Endothelial cell of umbilical vein (primary cell): ENCODE data around the gene CEP72. TPM values are rescaled to one million over a fixed set of nuclear protein-coding genes. Genes with fewer than 3 reads are reported as not detected.
"Not testable (repeated sequence)": the region's sequence is repeated elsewhere in the genome, so short reads cannot be mapped to it uniquely, and the experiment has no call there.

Source experiments
- BruUV-seq: library from RNA; stranded (reverse); fragments of 400-500 nt; replicated peaks from 2 replicates; lab custom pipeline; 2021; lab: Mats Ljungman, UMichigan
- CTCF ChIA-PET: fragments of 300-600, 350-600 bp; sonication (Branson Sonifier 250); formaldehyde crosslinking; loops from one replicate; lab custom pipeline; 2021; ENCODE audit warnings: antibody characterized with exemption, inconsistent platforms; lab: Charles Lee
- POLR2A ChIA-PET: fragments of 300-600, 350-600 bp; sonication (Branson Sonifier 250); formaldehyde crosslinking; loops from one replicate; lab custom pipeline; 2021; ENCODE audit warnings: antibody characterized with exemption, inconsistent platforms; lab: Charles Lee
- DNase-seq: peaks from one replicate; pipeline ENCODE4 v3.0.0-alpha.2; 2011; ENCODE audit warnings: low read depth, low spot score
- FAIRE-seq: peaks from 2 replicates; lab custom pipeline; 2011; peaks lifted over from hg19 to GRCh38; lab: Jason Lieb, UNC
- H2AFZ ChIP-seq: 2 replicates; pipeline ENCODE4 v1.6.0; 2012; ENCODE audit warnings: low read depth, low read length, control low read depth, inconsistent platforms
- H3K27ac ChIP-seq: 2 replicates; pipeline ENCODE4 v1.5.1; 2011; ENCODE audit warnings: low read depth, mild to moderate bottlenecking, control low read depth, low read length, moderate library complexity; ENCODE audit not compliant: insufficient read depth
- H3K27me3 ChIP-seq, 2 experiments: 2 replicates each; pipeline versions ENCODE4 v1.6.0 to v1.6.1; 2011; ENCODE audit warnings: low read length in 2 of 2, mixed read lengths in 1 of 2; ENCODE audit not compliant: control insufficient read depth in 2 of 2, insufficient read depth in 2 of 2
- H3K36me3 ChIP-seq, 2 experiments: 2 replicates in 1 of 2; 3 replicates in 1 of 2; pipeline ENCODE4 v1.5.1; 2011; ENCODE audit warnings: low read length in 2 of 2, mild to moderate bottlenecking in 1 of 2, moderate library complexity in 1 of 2; ENCODE audit not compliant: control insufficient read depth in 2 of 2, insufficient read depth in 2 of 2; ENCODE audit errors: extremely low read depth in 1 of 2
- H3K4me1 ChIP-seq: 3 replicates; pipeline ENCODE4 v1.5.1; 2011; ENCODE audit warnings: mild to moderate bottlenecking, low read length; ENCODE audit not compliant: control insufficient read depth, insufficient read depth; ENCODE audit errors: extremely low read depth
- H3K4me2 ChIP-seq: 2 replicates; pipeline ENCODE4 v1.6.1; 2011; ENCODE audit warnings: low read length, control low read depth, mixed read lengths; ENCODE audit not compliant: insufficient read depth
- H3K4me3 ChIP-seq, 3 experiments: fragments of 200-600 bp in 1 of 3; sonication (generic), shearing (Covaris generic) in 1 of 3; replicated peaks in 1 of 3; 2 replicates each; pipeline ENCODE4 v1.5.1; 2011 to 2016; ENCODE audit warnings: control low read depth in 3 of 3, low read length in 3 of 3, mild to moderate bottlenecking in 2 of 3, inconsistent platforms in 1 of 3, low read depth in 1 of 3, moderate library complexity in 1 of 3; ENCODE audit not compliant: insufficient read depth in 1 of 3
- H3K79me2 ChIP-seq: 2 replicates; pipeline ENCODE4 v1.6.0; 2012; ENCODE audit warnings: low read length, inconsistent platforms; ENCODE audit not compliant: control insufficient read depth, insufficient read depth
- H3K9ac ChIP-seq: replicated peaks from 2 replicates; pipeline ENCODE3; 2011; ENCODE audit warnings: low read length, control low read depth; ENCODE audit not compliant: insufficient read depth; ENCODE audit errors: extremely low read depth
- H3K9me1 ChIP-seq: replicated peaks from 3 replicates; pipeline ENCODE4 v1.6.0; 2011; ENCODE audit warnings: mild to moderate bottlenecking, low read length; ENCODE audit not compliant: control insufficient read depth, insufficient read depth; ENCODE audit errors: extremely low read depth
- H3K9me3 ChIP-seq: replicated peaks from 2 replicates; pipeline ENCODE4 v1.5.1; 2012; ENCODE audit warnings: low read length, inconsistent platforms; ENCODE audit not compliant: control insufficient read depth, insufficient read depth
- H4K20me1 ChIP-seq: replicated peaks from 2 replicates; pipeline ENCODE3; 2011; ENCODE audit warnings: mild to moderate bottlenecking, low read length; ENCODE audit not compliant: control insufficient read depth, insufficient read depth; ENCODE audit errors: extremely low read depth
- FOS ChIP-seq: IDR thresholded peaks from 2 replicates; pipeline ENCODE4 v1.6.1; 2011; ENCODE audit warnings: mild to moderate bottlenecking, low read length, moderate library complexity, borderline replicate concordance; ENCODE audit not compliant: insufficient read depth
- GATA2 ChIP-seq: IDR thresholded peaks from 2 replicates; pipeline ENCODE4 v1.7.0; 2011; ENCODE audit warnings: low read depth, mild to moderate bottlenecking, moderate library complexity, mixed read lengths, low read length; ENCODE audit not compliant: insufficient read length, insufficient read depth
- JUN ChIP-seq: IDR thresholded peaks from 2 replicates; pipeline ENCODE4 v1.6.1; 2011; ENCODE audit warnings: borderline replicate concordance, low read depth; ENCODE audit not compliant: insufficient read length, insufficient read depth
- MYC ChIP-seq: IDR thresholded peaks from one replicate; pipeline ENCODE4 v1.6.1; 2011; ENCODE audit warnings: mild to moderate bottlenecking, low read depth, low read length
- POLR2A ChIP-seq: IDR thresholded peaks from 2 replicates; pipeline ENCODE4 v1.6.1; 2012; ENCODE audit warnings: low read depth, mild to moderate bottlenecking, control low read depth, low read length
- POLR2AphosphoS5 ChIP-seq: IDR thresholded peaks from 2 replicates; pipeline ENCODE4 v1.6.1; 2012; ENCODE audit warnings: low read depth, mild to moderate bottlenecking, control low read depth, low read length, moderate library complexity; ENCODE audit not compliant: insufficient read depth
- dilution Hi-C: fragments of 300-500 bp; cut with MboI; formaldehyde crosslinking; loops from one replicate; pipeline ENCODE4 v1.15.0; 2019; ENCODE audit warnings: low sequenced_read_pairs; ENCODE audit not compliant: extremely low pct_ligation_motif_present
- intact Hi-C: fragments of 100-400 bp; cut with micrococcal nuclease; formaldehyde crosslinking; loops from one replicate; pipeline ENCODE4 v1.10.0; 2022
- polyA plus RNA-seq, 4 experiments: library from polyadenylated mRNA; depleted of rRNA in 3 of 4; stranded (reverse) in 3 of 4; unstranded in 1 of 4; fragments of >200 nt; gene quantifications; 2 replicates each; pipeline versions ENCODE4 v1.2.1 to v1.2.3, GENCODE V29; 2011 to 2012; ENCODE audit warnings: missing spikeins in 1 of 4
- total RNA-seq: library from RNA; stranded (reverse); gene quantifications from 2 replicates; pipeline ENCODE4 v1.2.3, GENCODE V29; 2021
- TF ChIP-seq, protein P1 (sequence below): IDR thresholded peaks from 2 replicates; pipeline ENCODE4 v1.6.1; 2011; ENCODE audit not compliant: insufficient read depth, insufficient read length
- TF ChIP-seq, protein P2 (sequence below), 2 donors: IDR thresholded peaks; 1 replicate in 1 of 2; 2 replicates in 1 of 2; pipeline ENCODE4 v1.5.1; 2011; ENCODE audit warnings: low read length in 2 of 2, mild to moderate bottlenecking in 2 of 2, moderate library complexity in 2 of 2, control low read depth in 1 of 2, inconsistent platforms in 1 of 2, low read depth in 1 of 2; ENCODE audit not compliant: insufficient read depth in 1 of 2; ENCODE audit errors: extremely low read depth in 1 of 2

Gene CEP72
- total and polyA plus RNA-seq, 2 donors (not counting 3 experiments of a cell fraction or from before 2014, with no cell fraction given): 2.9 to 9.5 TPM

GRCh38 chr5:628351-629205 lies 16.4 kb downstream of the CEP72 start:
- intact Hi-C loops, H3K9me1 ChIP-seq, CTCF ChIA-PET, H3K4me1 ChIP-seq, FAIRE-seq, BruUV-seq, H2AFZ ChIP-seq, H3K79me2 ChIP-seq, H3K4me2 ChIP-seq, H3K36me3 ChIP-seq, POLR2A ChIA-PET, dilution Hi-C loops, H3K9ac ChIP-seq, H4K20me1 ChIP-seq, H3K9me3 ChIP-seq, DNase-seq, H3K27ac ChIP-seq, H3K4me3 ChIP-seq, H3K27me3 ChIP-seq: not testable (repeated sequence)

GRCh38 chr5:633501-633955 lies 21.4 kb downstream of the CEP72 start:
- DNase-seq (no peak), FAIRE-seq (no peak)
- Histone ChIP-seq H3K4me2 (no peak overlapping the region), H2AFZ (no peak overlapping the region), H3K9me3 (no peaks in the 10 kb centered on the region), H4K20me1 (no peaks in the 10 kb centered on the region), H3K36me3 (peaks cover 0 to 9% of the 10 kb centered on the region in 2 experiments), H3K27me3 (no peaks in the 10 kb centered on the region), H3K9me1 (no peaks in the 10 kb centered on the region), H3K9ac (no peak overlapping the region), H3K4me1 (no peaks in the 10 kb centered on the region), H3K79me2 (no peaks in the 10 kb centered on the region), H3K27ac (no peak overlapping the region), H3K4me3 (no peak overlapping the region)
- ChIA-PET CTCF (no interaction called here), POLR2A (no interaction called here)
- BruUV-seq: no TSS peak
- TF ChIP-seq GATA2 (no peak), POLR2A (no peak), POLR2AphosphoS5 (no peak), MYC (no peak), FOS (no peak), JUN (no peak)
- TF ChIP-seq, protein P1, sequence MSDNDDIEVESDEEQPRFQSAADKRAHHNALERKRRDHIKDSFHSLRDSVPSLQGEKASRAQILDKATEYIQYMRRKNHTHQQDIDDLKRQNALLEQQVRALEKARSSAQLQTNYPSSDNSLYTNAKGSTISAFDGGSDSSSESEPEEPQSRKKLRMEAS: no peak
- TF ChIP-seq, protein P2, sequence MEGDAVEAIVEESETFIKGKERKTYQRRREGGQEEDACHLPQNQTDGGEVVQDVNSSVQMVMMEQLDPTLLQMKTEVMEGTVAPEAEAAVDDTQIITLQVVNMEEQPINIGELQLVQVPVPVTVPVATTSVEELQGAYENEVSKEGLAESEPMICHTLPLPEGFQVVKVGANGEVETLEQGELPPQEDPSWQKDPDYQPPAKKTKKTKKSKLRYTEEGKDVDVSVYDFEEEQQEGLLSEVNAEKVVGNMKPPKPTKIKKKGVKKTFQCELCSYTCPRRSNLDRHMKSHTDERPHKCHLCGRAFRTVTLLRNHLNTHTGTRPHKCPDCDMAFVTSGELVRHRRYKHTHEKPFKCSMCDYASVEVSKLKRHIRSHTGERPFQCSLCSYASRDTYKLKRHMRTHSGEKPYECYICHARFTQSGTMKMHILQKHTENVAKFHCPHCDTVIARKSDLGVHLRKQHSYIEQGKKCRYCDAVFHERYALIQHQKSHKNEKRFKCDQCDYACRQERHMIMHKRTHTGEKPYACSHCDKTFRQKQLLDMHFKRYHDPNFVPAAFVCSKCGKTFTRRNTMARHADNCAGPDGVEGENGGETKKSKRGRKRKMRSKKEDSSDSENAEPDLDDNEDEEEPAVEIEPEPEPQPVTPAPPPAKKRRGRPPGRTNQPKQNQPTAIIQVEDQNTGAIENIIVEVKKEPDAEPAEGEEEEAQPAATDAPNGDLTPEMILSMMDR (IDR thresholded peaks at IDR 0.05; ENCODE audit: extremely low read depth in 1 of 2, insufficient read depth in 1 of 2, low read depth in 1 of 2, low read length in 2 of 2): no peak
- intact Hi-C loops (no loop called here), dilution Hi-C loops (no loop called here)
